Stimulated activated naive CD8-positive, alpha-beta T cell treated with anti-CD3 and anti-CD28 coated beads, Interleukin-15, Interleukin-2, amounts not matched to agents 100 ng/mL and 50 ng/mL, for 24 hours (primary cell): Measurements from ENCODE around the gene GJB3.
"Not testable (repeated sequence)": the region's sequence is repeated elsewhere in the genome, so short reads cannot be mapped to it uniquely, and the experiment has no call there.

Experiments used
- H3K27ac Mint-ChIP-seq: one replicate; pipeline ENCODE4 v1.8.0; 2021; ENCODE audit warnings: mild to moderate bottlenecking, mixed read lengths
- H3K27me3 Mint-ChIP-seq: one replicate; pipeline ENCODE4 v1.8.0; 2021; ENCODE audit warnings: mixed read lengths
- H3K36me3 Mint-ChIP-seq: one replicate; pipeline ENCODE4 v1.8.0; 2021; ENCODE audit warnings: low read depth, mixed read lengths
- H3K4me1 Mint-ChIP-seq: one replicate; pipeline ENCODE4 v1.8.0; 2021; ENCODE audit warnings: low read depth, mixed read lengths
- H3K4me3 Mint-ChIP-seq: one replicate; pipeline ENCODE4 v1.8.0; 2021; ENCODE audit warnings: mild to moderate bottlenecking, mixed read lengths
- H3K9me3 Mint-ChIP-seq: one replicate; pipeline ENCODE4 v1.8.0; 2021; ENCODE audit warnings: mixed read lengths

The GJB3 gene

GRCh38 chr1:34773114-34773513, 7.9 kb upstream of the GJB3 start:
- not testable (repeated sequence) for H3K36me3 Mint-ChIP-seq, H3K27me3 Mint-ChIP-seq, H3K4me1 Mint-ChIP-seq, H3K27ac Mint-ChIP-seq, H3K9me3 Mint-ChIP-seq, H3K4me3 Mint-ChIP-seq

- peaks cover 23% of the 10 kb centered on the region for H3K27me3 Mint-ChIP-seq
- H3K9me3 Mint-ChIP-seq: no peaks in the 10 kb centered on the region
- H3K4me1 Mint-ChIP-seq: no peaks in the 10 kb centered on the region
- H3K36me3 Mint-ChIP-seq: no peaks in the 10 kb centered on the region
- H3K4me3 Mint-ChIP-seq: no peak overlapping the region
- no peak overlapping the region for H3K27ac Mint-ChIP-seq
Observed at GRCh38 chr1:34774957-34775356, 6.1 kb upstream of the GJB3 start.

GRCh38 chr1:34776911-34777310, 4.1 kb upstream of the GJB3 start:
- H3K4me1 Mint-ChIP-seq: no peaks in the 10 kb centered on the region
- H3K27ac Mint-ChIP-seq: no peak overlapping the region
- H3K27me3 Mint-ChIP-seq: peaks cover 35% of the 10 kb centered on the region
- H3K4me3 Mint-ChIP-seq: no peak overlapping the region
- H3K9me3 Mint-ChIP-seq: no peaks in the 10 kb centered on the region
- no peaks in the 10 kb centered on the region for H3K36me3 Mint-ChIP-seq

GRCh38 chr1:34777519-34778321, 3.3 kb upstream of the GJB3 start:
- Mint-ChIP-seq H3K27me3 (peaks cover 36% of the 10 kb centered on the region), H3K36me3 (no peaks in the 10 kb centered on the region), H3K9me3 (no peaks in the 10 kb centered on the region), H3K4me3 (no peak overlapping the region), H3K27ac (no peak overlapping the region), H3K4me1 (no peaks in the 10 kb centered on the region)

GRCh38 chr1:34778381-34778780, 2.6 kb upstream of the GJB3 start:
- H3K36me3 Mint-ChIP-seq: no peaks in the 10 kb centered on the region

GRCh38 chr1:34779005-34779404, 2.0 kb upstream of the GJB3 start:
- Mint-ChIP-seq H3K27me3 (peaks cover 44% of the 10 kb centered on the region), H3K4me1 (no peaks in the 10 kb centered on the region), H3K4me3 (no peak overlapping the region)

More at GRCh38 chr1:34778381-34778780, 2.6 kb upstream of the GJB3 start:
- no peak overlapping the region for H3K27ac Mint-ChIP-seq
- H3K27me3 Mint-ChIP-seq: peaks cover 39% of the 10 kb centered on the region
- no peaks in the 10 kb centered on the region for H3K9me3 Mint-ChIP-seq
- H3K4me3 Mint-ChIP-seq: no peak overlapping the region
- no peaks in the 10 kb centered on the region for H3K4me1 Mint-ChIP-seq

GRCh38 chr1:34779526-34779925, 1.5 kb upstream of the GJB3 start:
- Mint-ChIP-seq H3K36me3 (no peaks in the 10 kb centered on the region), H3K4me1 (no peaks in the 10 kb centered on the region), H3K4me3 (no peak overlapping the region), H3K9me3 (no peaks in the 10 kb centered on the region), H3K27ac (no peak overlapping the region), H3K27me3 (peaks cover 48% of the 10 kb centered on the region)

More at GRCh38 chr1:34779005-34779404, 2.0 kb upstream of the GJB3 start:
- Mint-ChIP-seq H3K27ac (no peak overlapping the region), H3K36me3 (no peaks in the 10 kb centered on the region), H3K9me3 (no peaks in the 10 kb centered on the region)

- no peaks in the 10 kb centered on the region for H3K4me1 Mint-ChIP-seq
Observed at GRCh38 chr1:34779962-34780361, 1.1 kb upstream of the GJB3 start.

GRCh38 chr1:34780528-34780927, 486 bp upstream of the GJB3 start:
- Mint-ChIP-seq H3K27me3 (peaks cover 55% of the 10 kb centered on the region), H3K9me3 (no peaks in the 10 kb centered on the region), H3K4me1 (no peaks in the 10 kb centered on the region), H3K36me3 (no peaks in the 10 kb centered on the region), H3K27ac (no peak overlapping the region), H3K4me3 (no peak overlapping the region)

More at GRCh38 chr1:34779962-34780361, 1.1 kb upstream of the GJB3 start:
- Mint-ChIP-seq H3K27ac (no peak overlapping the region), H3K36me3 (no peaks in the 10 kb centered on the region), H3K9me3 (no peaks in the 10 kb centered on the region), H3K27me3 (peaks cover 50% of the 10 kb centered on the region), H3K4me3 (no peak overlapping the region)

- Mint-ChIP-seq H3K4me3 (no peak overlapping the region), H3K27me3 (peaks cover 65% of the 10 kb centered on the region), H3K4me1 (no peaks in the 10 kb centered on the region), H3K36me3 (no peaks in the 10 kb centered on the region), H3K9me3 (no peaks in the 10 kb centered on the region), H3K27ac (no peak overlapping the region)
Observed at GRCh38 chr1:34781844-34782391, 904 bp downstream of the GJB3 start.

GRCh38 chr1:34784751-34785221, 3.8 kb downstream of the GJB3 start:
- Mint-ChIP-seq H3K9me3 (no peaks in the 10 kb centered on the region), H3K27ac (no peak overlapping the region), H3K4me3 (no peak overlapping the region), H3K4me1 (no peaks in the 10 kb centered on the region), H3K27me3 (peaks cover 48% of the 10 kb centered on the region), H3K36me3 (no peaks in the 10 kb centered on the region)

- no peaks in the 10 kb centered on the region for H3K4me1 Mint-ChIP-seq
- H3K27me3 Mint-ChIP-seq: peaks cover 45% of the 10 kb centered on the region
Observed at GRCh38 chr1:34785231-34785874, 4.3 kb downstream of the GJB3 start.

GRCh38 chr1:34785875-34786470, 5.0 kb downstream of the GJB3 start:
- Mint-ChIP-seq H3K27ac (no peak overlapping the region), H3K9me3 (no peaks in the 10 kb centered on the region), H3K4me3 (no peak overlapping the region), H3K4me1 (no peaks in the 10 kb centered on the region), H3K36me3 (no peaks in the 10 kb centered on the region), H3K27me3 (peaks cover 43% of the 10 kb centered on the region)

More at GRCh38 chr1:34785231-34785874, 4.3 kb downstream of the GJB3 start:
- H3K27ac Mint-ChIP-seq: no peak overlapping the region
- no peaks in the 10 kb centered on the region for H3K36me3 Mint-ChIP-seq
- H3K9me3 Mint-ChIP-seq: no peaks in the 10 kb centered on the region
- H3K4me3 Mint-ChIP-seq: no peak overlapping the region

GRCh38 chr1:34786521-34787325, 5.7 kb downstream of the GJB3 start:
- Mint-ChIP-seq H3K4me3 (no peak overlapping the region), H3K9me3 (no peaks in the 10 kb centered on the region), H3K36me3 (no peaks in the 10 kb centered on the region), H3K27ac (no peak overlapping the region), H3K4me1 (no peaks in the 10 kb centered on the region), H3K27me3 (peaks cover 47% of the 10 kb centered on the region)
